ENCODE measurements around the gene ART4.

ART4 gene

GRCh38 chr12:14810167-14810952 lies 33.0 kb downstream of the ART4 start:
- DNase-seq = no peak

- no peak for DNase-seq
Observed at GRCh38 chr12:14803830-14804160, 39.5 kb downstream of the ART4 start.

- peak; percentile 99 for DNase-seq
Observed at GRCh38 chr12:14803011-14803829, 40.1 kb downstream of the ART4 start, which contains the start of the genes C12orf60 and WBP11. TSS of gene C12orf60 (plus strand) at chr12:14803670. CDS start at chr12:14822936, 19,266 bp downstream. TSS of gene WBP11 (minus strand) at chr12:14803478. CDS start at chr12:14801383, 2,095 bp downstream.

- DNase-seq = no peak
Observed at GRCh38 chr12:14802721-14803010, 40.7 kb downstream of the ART4 start.

- DNase-seq = no peak
Observed at GRCh38 chr12:14802247-14802646, 41.1 kb downstream of the ART4 start.

GRCh38 chr12:14795028-14795448 lies 48.3 kb downstream of the ART4 start:
- no peak for DNase-seq

GRCh38 chr12:14785568-14785967 lies 57.8 kb downstream of the ART4 start:
- no peak for DNase-seq

GRCh38 chr12:14784471-14784870 lies 58.9 kb downstream of the ART4 start:
- no peak for DNase-seq

GRCh38 chr12:14782756-14783155 lies 60.6 kb downstream of the ART4 start:
- no peak for DNase-seq

- no peak for DNase-seq
Observed at GRCh38 chr12:14781563-14781962, 61.8 kb downstream of the ART4 start.

GRCh38 chr12:14780859-14781258 lies 62.5 kb downstream of the ART4 start:
- DNase-seq = no peak

GRCh38 chr12:14779834-14780233 lies 63.5 kb downstream of the ART4 start:
- DNase-seq = no peak

- DNase-seq = no peak
Observed at GRCh38 chr12:14777271-14777670, 66.1 kb downstream of the ART4 start.

GRCh38 chr12:14776236-14776961 lies 66.9 kb downstream of the ART4 start:
- no peak for DNase-seq

GRCh38 chr12:14775636-14775980 lies 67.7 kb downstream of the ART4 start:
- DNase-seq = no peak

Data from fibroblast of skin of abdomen (primary cell).